GM18505 (cell line): ENCODE results near the gene TOR4A.

ENCODE experiments used
- ATAC-seq: cut with Tn5 transposase; IDR thresholded peaks from one replicate; pipeline ENCODE4 v1.9.1; 2021; ENCODE audit not compliant: unreplicated experiment
- POLR2A ChIP-seq: IDR thresholded peaks from 4 replicates; pipeline ENCODE4 v1.6.1; 2011; ENCODE audit warnings: borderline replicate concordance; ENCODE audit not compliant: insufficient read depth, insufficient read length; ENCODE audit errors: extremely low read depth

The TOR4A gene

GRCh38 chr9:137304383-137305059 lies 27.0 kb downstream of the TOR4A start:
- no peak for TF ChIP-seq POLR2A
- ATAC-seq, result no peak

- no peak for ATAC-seq
- TF ChIP-seq POLR2A, result no peak
These were observed 27.7 kb downstream of the TOR4A start for GRCh38 chr9:137305060-137305797.

- no peak for ATAC-seq
- no peak for TF ChIP-seq POLR2A
These were observed 28.2 kb downstream of the TOR4A start for GRCh38 chr9:137305798-137306065.

GRCh38 chr9:137306066-137306849 lies 28.7 kb downstream of the TOR4A start:
- no peak for TF ChIP-seq POLR2A
- no peak for ATAC-seq

- TF ChIP-seq POLR2A, result no peak
- ATAC-seq, result no peak
These were observed 29.3 kb downstream of the TOR4A start for GRCh38 chr9:137306850-137307254.

- ATAC-seq, result no peak
- no peak for TF ChIP-seq POLR2A
These were observed 29.9 kb downstream of the TOR4A start for GRCh38 chr9:137307255-137308056.

GRCh38 chr9:137308057-137308619 lies 30.6 kb downstream of the TOR4A start:
- no peak for TF ChIP-seq POLR2A
- no peak for ATAC-seq

- ATAC-seq, result no peak
- no peak for TF ChIP-seq POLR2A
These were observed 32.1 kb downstream of the TOR4A start for GRCh38 chr9:137309368-137310188.

GRCh38 chr9:137310189-137311052 lies 32.9 kb downstream of the TOR4A start:
- ATAC-seq, result no peak
- no peak for TF ChIP-seq POLR2A

GRCh38 chr9:137311171-137311985 lies 33.9 kb downstream of the TOR4A start:
- no peak for ATAC-seq
- no peak for TF ChIP-seq POLR2A
